Posterior vena cava (tissue), 2 donors: ENCODE results near the gene LRBA. TPM values are rescaled to one million over a fixed set of nuclear protein-coding genes. Genes with fewer than 3 reads are reported as not detected.

Experiments used
- DNase-seq: peaks from one replicate; pipeline ENCODE4 v3.0.0-alpha.2; 2020; ENCODE audit warnings: low spot score
- intact Hi-C, 2 donors: fragments of 100-400 bp; cut with DNase I; formaldehyde crosslinking; loops; one replicate each; pipeline versions ENCODE4 v1.14.1 to v1.14.2; 2022 to 2023
- total RNA-seq, 2 donors: library from RNA; stranded (reverse); fragmentation: NEBNext Ultra II Directional; extraction: Animal tissue kit (Norgen Biotek cat#: 25700); gene quantifications; one replicate each; pipeline ENCODE4 v1.2.1, GENCODE V29; 2021
- donor health status: DM: yes; HTN: yes; CAD: no.
- donor health status: DM: yes; HTN: yes; CAD: no.

The LRBA gene
- total RNA-seq, 2 donors from 2014 or later = 21.0 to 23.0 TPM

GRCh38 chr4:150343796-150344195, 671.3 kb downstream of the LRBA start:
- intact Hi-C loops = no loop called here
- DNase-seq = no peak

- intact Hi-C loops = no loop called here
- DNase-seq = no peak
These were observed 672.1 kb downstream of the LRBA start for GRCh38 chr4:150342945-150343344.

DNA sequence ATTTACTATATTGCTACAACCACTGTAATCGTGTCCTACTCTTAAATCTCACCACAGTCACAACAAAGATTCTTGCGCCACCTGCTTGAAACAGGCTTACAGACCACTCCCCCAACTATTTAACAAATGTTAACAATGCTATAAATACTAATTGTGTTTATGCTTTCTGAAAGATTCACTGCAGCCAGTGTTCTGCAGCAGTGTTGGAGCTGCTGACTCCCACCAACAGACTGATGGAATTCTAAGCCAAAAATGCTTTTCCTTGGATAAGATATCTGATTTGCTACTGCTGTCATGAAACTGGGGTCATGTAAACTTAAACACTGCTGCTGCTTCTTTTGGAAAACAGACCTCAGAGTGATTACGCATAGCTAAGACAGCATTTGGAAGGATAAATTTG, 677.4 kb downstream of the LRBA start:
- no peak for DNase-seq
- intact Hi-C loops = no loop called here

DNA sequence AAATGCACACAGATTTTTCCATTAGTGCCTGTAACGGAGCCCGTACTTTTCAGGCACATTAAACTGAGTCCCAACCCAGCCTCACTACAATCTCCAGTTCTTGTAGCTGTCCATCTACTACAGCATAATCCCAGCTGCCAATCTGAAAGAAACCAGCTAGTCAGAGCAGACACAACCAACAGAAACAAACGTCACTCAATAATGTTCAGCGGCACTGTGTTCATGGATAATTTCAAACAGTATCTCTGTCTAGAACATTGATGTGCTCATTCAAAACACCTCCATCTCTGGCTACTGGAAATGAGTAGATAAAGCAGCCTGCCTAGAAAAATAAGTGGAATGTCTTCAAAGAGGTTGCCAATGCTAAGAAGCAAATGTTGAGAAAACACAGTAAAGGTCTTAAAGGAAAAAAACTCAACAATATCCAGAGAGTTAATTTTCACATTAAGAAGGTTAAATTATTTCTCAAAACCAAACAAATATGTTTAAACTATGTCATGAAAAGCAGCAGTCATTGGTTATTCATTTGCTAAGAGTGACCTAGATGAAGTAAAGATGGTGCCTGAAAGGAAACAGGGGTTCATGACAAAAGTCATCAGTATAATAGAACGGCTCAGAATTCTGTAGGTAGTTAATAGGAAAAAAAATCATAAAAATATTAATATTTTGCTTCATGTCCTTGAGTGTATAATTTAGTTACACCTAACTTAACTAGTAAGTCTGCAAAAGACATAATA, 678.2 kb downstream of the LRBA start:
- intact Hi-C loops = no loop called here
- no peak for DNase-seq

DNA sequence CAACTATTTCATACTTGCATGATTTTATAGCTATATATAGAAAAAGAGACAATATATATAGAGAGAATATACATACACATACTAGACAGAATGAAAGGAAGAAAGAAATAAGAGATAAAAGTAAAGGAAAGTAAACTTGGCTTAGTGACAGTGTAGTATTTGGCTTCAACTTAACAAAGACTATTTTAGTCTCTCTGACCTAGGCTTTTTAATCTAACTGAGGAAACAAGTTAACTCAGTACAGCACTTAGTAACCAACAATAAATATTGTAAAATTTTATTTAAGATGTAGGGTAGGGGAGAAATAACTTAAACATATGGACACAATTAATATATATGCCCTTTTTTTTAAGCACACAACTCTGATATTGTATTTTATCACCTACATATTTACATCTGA, 682.1 kb downstream of the LRBA start:
- intact Hi-C loops = no loop called here
- no peak for DNase-seq

- DNase-seq = no peak
- intact Hi-C loops = no loop called here
These were observed 683.0 kb downstream of the LRBA start for GRCh38 chr4:150332086-150332485.

DNA sequence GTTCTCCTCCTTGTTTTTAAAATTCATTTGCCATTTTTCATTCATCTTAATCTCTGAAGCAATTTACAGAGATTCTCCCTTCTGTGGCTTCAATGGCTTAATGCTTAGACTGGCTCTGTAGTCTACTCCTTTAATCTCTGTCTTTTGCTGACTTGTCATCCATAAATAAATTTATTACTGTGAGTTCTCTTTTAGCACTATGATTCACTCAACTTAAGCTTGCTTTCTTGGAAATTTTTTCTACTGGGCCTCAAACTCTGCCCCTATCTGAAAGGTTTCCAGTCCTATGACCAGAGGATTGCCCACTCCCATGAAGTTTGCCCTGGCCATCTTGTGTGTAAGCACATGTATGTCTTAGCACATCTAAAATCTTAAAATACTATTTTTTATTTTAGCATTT, 685.7 kb downstream of the LRBA start:
- no peak for DNase-seq
- intact Hi-C loops = no loop called here

DNA sequence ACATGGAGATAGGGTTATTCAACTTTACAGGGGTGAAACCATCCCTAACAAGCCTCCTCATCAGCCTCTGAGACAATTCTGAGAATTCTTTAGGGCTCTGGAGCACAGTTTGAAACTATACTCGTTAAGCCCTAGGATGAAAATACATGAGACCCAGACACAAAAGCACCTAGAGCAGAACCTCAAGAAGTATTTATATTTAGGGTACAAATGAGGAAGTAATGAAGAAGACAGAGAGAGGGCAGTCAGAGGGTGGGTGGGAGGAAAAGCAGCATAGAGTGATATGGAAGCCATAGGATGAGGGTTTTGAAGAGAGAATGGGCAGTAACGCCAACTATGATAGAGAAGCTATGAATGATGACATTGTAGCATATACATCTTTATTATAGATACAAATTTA, 686.6 kb downstream of the LRBA start:
- intact Hi-C loops = no loop called here
- DNase-seq = no peak

DNA sequence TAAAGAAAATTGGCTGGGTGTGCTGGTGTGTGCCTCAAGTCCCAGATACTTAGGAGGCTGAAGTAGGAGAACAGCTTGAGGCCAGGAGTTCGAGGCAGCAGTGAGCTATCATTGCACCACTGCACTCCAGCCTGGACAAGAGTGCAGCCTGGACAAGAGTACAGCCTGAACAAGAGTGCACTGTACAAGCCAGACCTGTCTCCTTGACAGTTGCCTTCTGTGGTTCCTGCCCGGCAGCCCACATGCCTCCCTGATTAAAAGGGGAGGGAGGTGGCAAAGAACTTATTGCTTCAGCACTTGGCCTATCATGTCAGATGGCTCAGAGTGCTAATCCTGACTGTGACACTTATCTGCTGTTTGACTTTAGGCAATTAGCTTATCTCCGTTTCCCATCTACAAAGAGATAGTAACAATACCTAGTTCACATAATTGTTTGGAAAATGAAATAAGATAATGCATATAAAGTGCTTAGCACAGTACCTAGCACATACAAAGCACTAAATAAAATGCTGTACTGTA, 687.8 kb downstream of the LRBA start:
- intact Hi-C loops = no loop called here
- no peak for DNase-seq

GRCh38 chr4:150325872-150326271, 689.2 kb downstream of the LRBA start:
- no peak for DNase-seq
- intact Hi-C loops = no loop called here

DNA sequence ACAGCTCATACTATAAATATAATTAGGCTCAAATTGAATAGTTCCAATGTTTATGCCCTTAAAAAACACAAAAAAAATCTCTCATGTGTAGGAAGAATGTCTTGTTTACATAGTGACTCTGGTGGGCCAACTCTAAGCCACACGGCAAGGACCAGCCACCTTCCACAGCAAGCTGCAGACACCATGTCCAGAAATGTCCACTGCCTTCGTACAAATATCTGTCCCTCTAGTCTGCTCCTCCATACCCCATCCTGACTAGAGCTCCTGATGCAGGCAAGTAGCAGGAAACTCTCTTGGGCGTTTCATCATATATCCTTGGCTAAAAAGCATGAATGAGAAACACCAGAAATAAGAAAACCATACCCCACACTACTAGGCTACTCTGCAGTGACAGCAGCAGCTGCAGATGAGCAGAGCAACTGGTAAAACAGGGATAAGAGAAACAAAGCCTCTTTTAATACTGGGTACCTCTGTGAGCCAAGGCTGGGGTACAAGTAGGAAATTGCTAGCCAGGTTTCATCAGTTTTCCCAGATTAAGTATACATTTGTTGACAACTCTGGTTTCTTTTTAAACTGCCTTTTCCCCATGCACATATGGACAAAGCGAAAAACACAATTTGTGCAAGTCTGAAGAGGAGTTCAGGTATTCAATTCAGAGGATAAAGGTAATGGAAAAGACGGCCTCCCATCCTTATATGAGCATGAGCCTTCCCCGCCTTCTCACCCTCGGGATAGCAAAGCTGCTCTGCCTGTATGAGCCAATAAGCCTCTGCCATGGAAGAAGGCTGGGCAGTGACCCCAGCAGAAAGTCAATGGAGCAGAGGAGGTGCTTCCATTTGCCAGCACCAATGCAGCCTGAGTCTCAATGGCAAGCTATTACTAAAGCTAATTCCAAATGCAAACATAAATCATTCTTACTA, 691.4 kb downstream of the LRBA start:
- intact Hi-C loops = no loop called here
- DNase-seq = no peak

DNA sequence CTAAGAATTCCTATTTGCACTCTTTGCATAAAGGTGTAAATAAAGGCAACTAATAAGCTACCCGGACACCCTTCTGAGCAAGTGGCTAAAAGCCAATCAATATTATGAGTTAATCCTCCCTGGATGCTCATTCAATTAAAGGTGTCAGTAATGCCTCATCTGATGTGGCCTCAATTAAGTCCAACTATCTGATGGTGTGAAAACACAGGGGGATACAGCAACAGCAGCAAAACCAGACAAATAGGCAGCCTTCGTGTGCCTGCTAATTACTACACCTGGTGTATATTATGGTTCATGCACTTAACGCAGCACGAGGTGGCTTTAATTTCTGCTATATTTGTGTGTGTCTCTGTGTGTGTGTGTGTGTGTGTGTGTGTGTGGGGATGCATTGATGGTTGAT, 692.4 kb downstream of the LRBA start:
- DNase-seq = no peak
- intact Hi-C loops = no loop called here

DNA sequence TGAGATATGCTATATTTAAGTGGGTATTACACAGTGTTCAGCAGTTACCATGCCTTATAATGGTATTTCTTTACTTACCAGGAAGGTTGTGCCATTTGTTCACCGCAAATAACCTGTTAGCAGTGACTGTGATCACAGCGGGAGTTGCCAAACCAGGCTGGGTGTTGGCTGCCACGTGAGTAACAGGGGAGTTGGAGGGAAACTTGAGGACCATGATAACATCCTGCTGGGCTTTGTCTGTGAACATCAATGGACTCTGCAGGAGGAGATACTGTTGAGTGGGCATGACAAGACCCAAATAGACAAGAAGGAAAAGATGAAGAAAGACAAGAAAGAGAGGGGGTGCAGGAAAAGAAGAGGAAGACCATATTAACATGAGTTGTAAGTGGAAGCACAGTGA, 694.0 kb downstream of the LRBA start:
- intact Hi-C loops = no loop called here
- no peak for DNase-seq

DNA sequence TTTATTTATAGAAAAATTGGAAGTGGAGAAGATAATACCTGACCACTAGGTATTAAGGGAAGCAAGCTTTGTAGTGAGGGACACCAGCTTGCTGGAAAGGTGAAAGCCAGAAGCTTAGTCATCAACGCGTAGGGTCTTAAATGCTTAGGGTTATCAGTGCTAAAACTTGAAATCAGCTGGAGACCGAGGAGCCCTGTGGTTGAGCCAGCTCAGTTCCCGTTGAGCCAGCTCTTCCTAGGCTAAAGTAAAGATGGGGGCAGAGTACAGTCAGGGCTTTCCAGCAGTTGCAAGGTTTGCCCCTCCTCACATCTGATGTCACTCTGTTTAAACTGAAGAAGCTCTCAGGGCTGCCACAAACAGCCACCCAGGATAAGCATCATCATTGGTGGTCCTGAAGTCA, 696.1 kb downstream of the LRBA start:
- DNase-seq = no peak
- intact Hi-C loops = no loop called here

- DNase-seq = no peak
- intact Hi-C loops = no loop called here
These were observed 696.6 kb downstream of the LRBA start for GRCh38 chr4:150318527-150318926.

GRCh38 chr4:150316332-150317205, 698.5 kb downstream of the LRBA start:
- DNase-seq = no peak
- intact Hi-C loops = no loop called here

DNA sequence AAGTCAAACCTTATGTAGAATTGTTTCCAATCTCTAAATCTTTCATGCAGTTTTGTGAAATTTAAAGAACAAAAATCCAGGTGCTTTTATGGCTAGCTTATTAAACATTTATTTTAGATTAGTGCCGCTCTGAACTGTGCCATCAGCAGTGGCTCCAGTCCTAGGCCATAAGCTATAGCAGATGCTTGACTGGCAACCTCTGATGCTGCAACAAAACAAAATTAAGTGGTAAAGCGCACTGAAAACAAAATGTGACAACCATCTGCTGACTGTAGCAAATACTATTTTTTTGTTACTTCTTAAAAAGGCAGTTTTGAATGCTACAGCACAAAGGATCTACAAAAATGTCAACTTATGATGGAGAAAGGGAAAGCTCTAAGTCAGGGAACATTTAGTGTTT, 699.4 kb downstream of the LRBA start:
- DNase-seq = no peak
- intact Hi-C loops = no loop called here

- intact Hi-C loops = no loop called here
- DNase-seq = no peak
These were observed 699.9 kb downstream of the LRBA start for GRCh38 chr4:150315175-150315574.

DNA sequence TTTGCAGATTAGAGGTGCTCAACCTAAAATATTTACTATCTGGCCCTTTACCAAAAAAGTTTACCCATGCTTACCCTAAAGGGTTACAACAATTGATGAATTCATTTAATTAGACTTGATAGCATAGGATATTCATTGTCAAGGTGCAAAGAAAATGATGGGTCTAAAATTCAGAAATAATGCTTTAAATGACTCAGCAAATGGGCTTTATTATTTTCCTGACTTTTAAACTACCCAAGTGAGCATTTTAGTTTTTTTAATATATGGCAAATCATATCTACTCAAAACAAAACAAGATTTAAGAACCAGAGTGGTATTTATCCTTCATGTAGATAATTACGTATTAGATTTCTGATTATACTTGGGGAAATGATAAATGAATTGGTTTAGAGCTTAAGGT, 701.1 kb downstream of the LRBA start:
- DNase-seq = no peak
- intact Hi-C loops = no loop called here
